ENCODE data around the gene C10orf71.

C10orf71 gene

GRCh38 chr10:49318755-49319154 lies 19.8 kb downstream of the C10orf71 start:
- DNase-seq: peak; percentile 13

- no peak for DNase-seq
These were observed 20.2 kb downstream of the C10orf71 start for GRCh38 chr10:49319206-49319605.

- peak; percentile 24 for DNase-seq
These were observed 21.2 kb downstream of the C10orf71 start for GRCh38 chr10:49320191-49320590.

GRCh38 chr10:49321021-49321420 lies 22.1 kb downstream of the C10orf71 start:
- DNase-seq: peak; percentile 7

GRCh38 chr10:49322371-49323170 lies 23.6 kb downstream of the C10orf71 start:
- DNase-seq: peak; percentile 33

GRCh38 chr10:49323171-49323895 lies 24.4 kb downstream of the C10orf71 start:
- DNase-seq: peak; percentile 24

GRCh38 chr10:49323896-49324270 lies 24.9 kb downstream of the C10orf71 start:
- DNase-seq: peak; percentile 47

- peak; percentile 21 for DNase-seq
These were observed 25.7 kb downstream of the C10orf71 start for GRCh38 chr10:49324711-49325110.

- peak; percentile 45 for DNase-seq
These were observed 26.4 kb downstream of the C10orf71 start for GRCh38 chr10:49325131-49325915.

GRCh38 chr10:49325916-49326783 lies 27.2 kb downstream of the C10orf71 start:
- peak; percentile 47 for DNase-seq

- DNase-seq: peak; percentile 40
These were observed 28.3 kb downstream of the C10orf71 start for GRCh38 chr10:49327036-49327813.

GRCh38 chr10:49328401-49329145 lies 29.6 kb downstream of the C10orf71 start:
- DNase-seq: peak; percentile 17

GRCh38 chr10:49329146-49329505 lies 30.2 kb downstream of the C10orf71 start:
- DNase-seq: peak; percentile 21

GRCh38 chr10:49330127-49330665 lies 31.2 kb downstream of the C10orf71 start:
- DNase-seq: peak; percentile 30

- DNase-seq: peak; percentile 19
These were observed 32.5 kb downstream of the C10orf71 start for GRCh38 chr10:49331431-49331830.

- DNase-seq: no peak
These were observed 33.4 kb downstream of the C10orf71 start for GRCh38 chr10:49332333-49332732.

- no peak for DNase-seq
These were observed 33.8 kb downstream of the C10orf71 start for GRCh38 chr10:49332768-49333167.

GRCh38 chr10:49333192-49333591 lies 34.2 kb downstream of the C10orf71 start:
- no peak for DNase-seq

GRCh38 chr10:49334964-49335363 lies 36.0 kb downstream of the C10orf71 start:
- no peak for DNase-seq

- DNase-seq: no peak
These were observed 36.5 kb downstream of the C10orf71 start for GRCh38 chr10:49335364-49335972.
